GM12892 (cell line): Measurements from ENCODE around the gene ADAMTS12.

Source experiments
- POLR2A ChIP-seq: IDR thresholded peaks from 2 replicates; pipeline ENCODE4 v1.6.1; 2011; ENCODE audit warnings: low read depth, low read length, control low read depth
- TAF1 ChIP-seq: IDR thresholded peaks from 2 replicates; pipeline ENCODE4 v1.6.1; 2011; ENCODE audit warnings: low read depth, mild to moderate bottlenecking, control low read depth, low read length, borderline replicate concordance

DNA sequence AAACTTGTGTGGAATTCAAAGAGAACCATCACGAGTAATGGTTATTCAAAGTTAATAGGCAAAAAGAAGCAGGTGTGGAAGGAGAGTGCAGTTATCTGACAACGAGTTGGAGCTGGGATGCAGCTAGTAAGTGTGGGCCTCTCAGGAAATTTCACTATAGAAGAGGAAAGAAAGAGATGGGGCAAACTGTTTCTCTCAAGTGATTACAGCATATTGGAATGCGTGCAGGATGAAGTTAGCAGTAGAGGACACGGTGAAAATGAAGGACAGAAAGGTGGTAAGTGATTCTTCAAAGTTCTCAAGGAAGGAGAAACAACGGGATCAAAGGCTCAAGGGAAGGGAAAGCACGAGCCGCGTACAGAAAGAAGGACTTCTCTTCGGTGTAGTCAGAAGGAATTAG lies 84.0 kb downstream of the ADAMTS12 start:
- no peak for TF ChIP-seq POLR2A
- TF ChIP-seq TAF1, result no peak
